Measurements from ENCODE around the gene ATOX1.
A peak's percentile ranks its signal among the peaks of the same experiment; 100 is the strongest.

Gene ATOX1

DNA sequence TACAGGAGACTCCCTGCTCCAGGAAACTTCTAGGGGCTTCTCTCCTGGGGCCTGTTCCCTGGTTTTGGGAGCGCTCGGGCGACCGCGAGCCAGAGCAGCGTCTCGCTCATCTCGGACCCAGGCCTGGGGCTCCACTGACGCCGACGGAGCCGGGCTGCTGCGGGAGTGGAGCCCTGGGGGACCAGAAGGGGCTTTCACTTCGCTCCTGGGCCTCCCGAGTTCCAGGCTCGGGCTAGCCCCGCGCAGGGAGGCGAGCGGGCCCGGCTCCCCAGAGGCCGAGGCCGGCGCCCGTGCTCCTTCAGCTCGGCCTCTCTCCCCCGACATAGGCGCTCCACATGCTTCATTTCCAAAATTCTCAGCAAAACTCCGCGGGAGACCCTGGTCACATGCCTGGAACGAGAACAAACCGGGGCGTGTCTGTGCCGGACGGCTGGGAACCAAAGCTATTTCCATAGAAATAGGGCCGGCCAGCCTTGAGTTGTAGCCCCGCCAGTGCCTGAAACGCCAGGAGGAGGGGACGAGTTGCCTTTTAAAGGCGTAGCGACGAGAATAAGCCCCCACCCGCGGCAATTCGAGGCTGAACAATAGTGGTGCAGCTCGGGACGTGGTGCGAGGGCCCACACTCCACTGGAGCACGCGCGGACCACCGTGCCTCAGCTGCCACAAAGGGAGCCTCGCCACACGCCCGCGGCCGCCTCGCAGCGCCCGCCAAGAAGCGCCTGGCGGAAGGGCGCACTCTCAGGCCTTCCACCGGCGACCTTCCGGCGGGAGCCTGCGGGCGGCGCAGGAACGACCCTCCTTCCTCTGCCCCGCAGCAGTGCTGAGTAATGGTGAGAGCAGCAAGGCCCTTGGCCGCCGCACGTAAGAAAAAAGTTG is 12.2 kb upstream of the ATOX1 start:
- DNase-seq (ENCODE audit: low spot score): peak; percentile 28

DNA sequence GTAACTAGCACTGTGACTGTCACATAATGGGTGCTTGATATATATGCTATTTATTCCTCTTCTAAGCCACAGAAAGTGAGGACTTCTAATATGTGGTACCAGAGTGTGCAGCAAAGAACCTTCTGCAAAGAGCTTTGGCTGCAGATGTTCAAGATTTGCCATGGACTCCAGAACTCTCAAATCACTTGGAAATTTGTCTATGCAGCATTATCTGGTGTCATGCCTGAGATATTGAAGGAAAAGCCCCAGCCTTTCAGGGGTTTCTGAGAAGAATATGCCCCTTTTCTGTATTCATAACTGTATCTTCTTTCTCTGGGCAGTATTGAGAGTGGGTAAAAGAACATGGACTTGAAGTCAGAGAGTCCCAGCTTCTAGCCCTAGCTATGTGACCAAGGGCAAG is 8.5 kb upstream of the ATOX1 start:
- DNase-seq (ENCODE audit: low spot score): no peak

DNA sequence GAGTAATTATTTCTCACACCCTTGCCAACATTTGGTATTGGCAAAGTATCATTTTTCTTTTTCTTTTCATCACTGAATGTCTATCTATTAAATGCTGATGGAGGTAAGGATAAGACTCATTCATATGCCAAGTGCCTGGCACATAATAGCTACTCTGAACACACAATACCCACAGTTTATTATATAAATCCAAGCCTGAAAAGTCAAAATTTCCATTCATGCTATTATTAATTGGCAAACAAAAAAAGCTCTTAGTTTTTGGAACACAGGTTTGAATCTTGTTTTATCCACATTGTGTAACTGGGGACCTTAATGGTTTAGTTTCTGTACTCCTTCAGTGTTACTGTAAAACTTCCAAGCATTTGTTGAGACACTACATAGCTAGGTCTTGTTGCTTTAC is 6.4 kb upstream of the ATOX1 start:
- DNase-seq (ENCODE audit: low spot score): no peak

DNA sequence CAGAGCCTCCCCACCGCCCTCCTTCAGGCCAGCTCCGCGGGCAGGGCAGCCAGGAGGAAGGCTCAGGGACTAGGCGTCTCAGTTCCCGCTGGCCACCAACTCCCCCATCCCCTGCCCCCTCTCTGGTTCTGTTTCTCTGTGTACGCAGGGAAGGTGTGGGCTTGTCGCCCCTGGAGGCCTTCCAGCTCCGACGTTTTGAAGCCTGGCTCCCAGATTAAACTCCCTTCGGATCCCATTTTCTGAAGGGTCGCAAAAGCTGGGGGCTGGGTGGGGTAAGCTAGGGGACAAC is 346 bp downstream of the ATOX1 start:
- no peak for DNase-seq (ENCODE audit: low spot score)

DNA sequence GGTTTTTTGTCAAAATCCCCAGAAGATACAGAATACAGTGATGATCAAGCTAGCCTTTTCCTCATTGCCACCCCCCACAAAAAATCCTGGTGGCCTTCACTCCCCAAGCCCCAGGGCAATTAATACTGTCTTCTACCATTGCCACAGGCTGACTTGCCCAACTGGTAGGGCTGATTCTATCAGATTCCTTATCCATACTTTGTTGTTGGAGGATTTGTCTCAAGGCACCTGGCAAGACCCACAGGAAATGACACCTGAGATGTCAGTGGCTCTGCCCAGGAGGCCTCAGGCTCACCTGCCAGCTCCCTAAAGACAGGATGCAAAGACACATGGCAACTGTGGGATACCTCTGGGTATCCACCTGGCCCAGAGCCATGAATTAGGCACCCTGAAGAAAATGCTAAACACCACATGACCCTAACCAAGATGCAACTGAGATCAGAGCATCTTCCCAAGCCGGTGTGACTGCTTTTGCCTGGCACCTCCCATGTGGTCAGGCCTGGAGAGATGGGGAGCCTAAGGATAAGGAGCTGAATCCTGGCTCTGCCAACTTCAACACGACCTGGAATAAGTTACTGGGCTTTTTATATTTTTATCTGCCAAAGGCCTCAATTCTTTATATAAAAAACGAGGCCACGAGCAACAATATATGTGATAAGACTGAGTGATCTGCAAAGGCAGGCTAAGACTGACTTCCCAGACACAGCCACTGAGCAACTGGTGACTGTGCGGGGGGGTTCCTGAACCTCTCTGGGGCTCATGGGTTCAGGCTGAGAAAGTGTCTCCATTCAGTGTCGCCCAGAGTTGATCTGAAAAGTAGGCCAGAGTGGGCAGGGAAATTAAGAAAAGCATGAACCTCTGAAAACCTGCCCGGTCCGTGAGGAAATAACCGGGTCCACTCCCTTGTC is 944 bp downstream of the ATOX1 start:
- no peak for DNase-seq (ENCODE audit: low spot score)

DNA sequence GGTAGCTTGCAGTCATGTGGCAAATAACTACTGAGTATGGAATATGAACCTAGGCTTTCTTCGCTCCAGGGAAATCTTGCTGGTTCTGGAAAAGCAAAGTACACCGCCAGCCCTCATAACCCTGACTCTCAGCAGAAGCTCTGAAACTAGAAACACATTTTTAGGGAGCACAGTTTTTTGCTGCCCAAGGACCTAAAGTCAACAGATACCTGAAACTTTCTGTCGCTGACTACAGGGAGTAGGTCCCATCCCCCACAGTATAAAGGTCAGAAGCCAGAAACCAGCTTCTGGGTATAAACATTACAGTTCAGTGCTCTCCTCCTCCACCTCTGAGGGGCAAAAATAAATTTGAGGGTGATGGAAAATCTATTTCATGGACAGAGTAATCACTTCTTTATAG is 3.0 kb downstream of the ATOX1 start:
- peak; percentile 37 for DNase-seq (ENCODE audit: low spot score)

DNA sequence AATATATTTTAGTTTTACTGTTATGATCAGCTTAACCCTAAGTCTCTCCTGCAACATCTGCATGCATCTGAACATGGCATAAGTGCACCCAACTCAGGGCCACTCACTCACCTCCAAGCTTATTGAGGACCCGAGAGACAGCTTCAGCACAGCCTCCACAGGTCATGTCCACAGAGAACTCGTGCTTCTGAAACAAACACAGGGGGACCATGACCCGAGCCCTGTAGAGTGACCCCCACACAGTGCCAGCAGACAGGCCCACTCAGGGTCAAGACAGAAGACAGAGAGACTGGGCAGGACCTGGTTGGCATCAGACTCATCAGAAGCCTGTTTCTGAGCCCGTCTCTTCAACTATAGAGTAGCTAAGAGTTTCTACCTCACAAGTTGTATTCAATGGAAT is 6.8 kb downstream of the ATOX1 start:
- no peak for DNase-seq (ENCODE audit: low spot score)

DNA sequence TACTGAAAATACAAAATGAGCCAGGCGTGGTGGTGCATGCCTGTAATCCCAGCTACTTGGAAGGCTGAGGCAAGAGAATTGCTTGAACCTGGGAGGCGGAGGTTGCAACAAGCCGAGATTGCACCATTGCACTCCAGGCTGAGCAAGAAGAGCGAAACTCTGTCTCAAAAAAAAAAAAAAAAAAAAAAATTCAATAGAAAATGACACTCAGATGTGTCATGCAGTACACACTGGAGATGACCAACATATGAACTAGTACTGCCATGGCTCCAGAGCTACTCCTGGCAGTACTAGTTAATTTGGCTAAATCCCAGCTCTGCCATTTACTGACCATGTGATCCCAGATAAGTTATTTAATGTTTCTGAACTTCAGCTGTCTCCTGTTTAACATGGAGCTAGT is 7.3 kb downstream of the ATOX1 start:
- no peak for DNase-seq (ENCODE audit: low spot score)

DNA sequence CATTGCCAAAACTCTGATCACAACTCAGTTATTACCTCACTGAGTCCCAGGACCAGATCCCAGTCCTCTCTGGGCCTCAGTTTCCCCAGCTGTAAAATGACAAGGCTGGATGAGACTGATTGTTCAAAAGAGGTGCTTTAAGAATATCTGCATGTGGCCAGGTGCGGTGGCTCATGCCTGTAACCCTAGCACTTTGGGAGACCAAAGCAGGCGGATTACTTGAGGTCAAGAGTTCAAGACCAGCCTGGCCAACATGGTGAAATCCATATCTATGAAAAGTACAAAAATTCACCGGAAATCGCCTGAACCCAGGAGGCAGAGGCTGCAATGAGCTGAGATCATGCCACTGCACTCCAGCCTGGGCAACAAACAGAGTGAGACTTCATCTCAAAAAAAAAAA is 8.3 kb downstream of the ATOX1 start:
- DNase-seq (ENCODE audit: low spot score): no peak

DNA sequence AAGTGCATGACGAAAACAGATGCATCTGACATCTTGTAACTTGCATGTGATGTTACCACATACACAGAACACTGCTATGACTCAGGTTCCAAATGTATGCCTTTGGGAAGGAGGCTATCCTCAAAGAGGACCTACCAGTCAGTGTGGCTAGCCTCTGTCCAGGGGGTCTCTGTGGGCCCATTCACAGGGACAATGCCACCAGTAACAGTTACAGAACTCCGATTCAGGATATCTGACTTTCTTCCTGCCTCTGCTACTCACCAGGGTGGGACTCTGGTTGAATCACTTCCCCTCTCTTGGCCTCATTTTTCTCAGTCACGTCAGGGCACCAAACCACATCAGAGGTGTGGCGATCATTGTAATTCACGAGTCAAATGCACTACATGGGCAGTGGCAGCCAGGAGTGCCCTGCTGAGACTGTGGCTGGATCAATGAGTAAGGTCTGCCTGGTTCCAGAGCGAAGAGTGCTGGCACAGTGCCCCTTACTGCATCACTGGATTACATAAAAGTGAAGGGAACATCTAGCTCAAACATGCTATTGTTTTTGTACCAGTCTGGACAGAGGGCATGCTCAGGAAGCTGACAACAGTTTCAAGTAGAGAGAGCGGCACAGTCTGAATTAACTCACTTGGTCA is 13.2 kb downstream of the ATOX1 start:
- no peak for DNase-seq (ENCODE audit: low spot score)

DNA sequence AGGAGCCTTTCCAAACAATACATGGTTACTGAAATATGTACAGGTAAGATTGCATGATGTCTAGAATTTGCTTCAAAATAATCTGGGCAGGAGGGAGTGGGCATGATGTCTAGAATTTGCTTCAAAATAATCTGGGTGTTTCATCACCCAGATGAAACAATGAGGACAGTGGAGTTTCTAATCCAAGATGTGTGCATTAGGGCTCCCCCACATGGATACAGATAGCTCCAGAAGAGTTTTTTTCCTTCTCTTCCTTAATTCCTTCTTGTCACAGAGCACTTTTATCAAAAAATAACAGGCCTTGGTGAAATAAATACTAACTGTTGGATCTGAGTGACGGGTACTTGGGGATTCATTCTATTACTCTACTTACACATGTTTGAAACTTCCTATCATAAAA is 14.9 kb downstream of the ATOX1 start:
- DNase-seq (ENCODE audit: low spot score): no peak

DNA sequence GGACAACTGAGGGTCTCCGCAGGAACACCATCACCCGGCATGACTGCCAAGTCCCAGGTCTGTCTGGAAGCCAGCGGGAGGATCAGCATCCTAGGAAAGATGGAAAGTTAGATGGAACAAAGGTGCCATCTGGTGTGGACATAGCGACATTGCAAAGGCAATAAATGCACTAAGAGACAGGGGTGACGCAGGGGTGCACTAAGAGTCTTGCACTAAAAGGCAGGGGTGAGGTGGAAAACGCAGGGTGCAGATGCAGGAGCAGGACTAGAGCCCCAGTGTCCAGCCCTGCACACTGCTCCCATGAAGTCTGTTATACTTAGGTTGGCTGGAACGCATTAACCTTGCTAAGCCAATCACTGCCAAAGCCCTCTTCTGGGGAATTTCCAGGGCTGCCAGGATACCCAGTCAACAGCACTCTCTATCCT is 15.5 kb downstream of the ATOX1 start:
- peak; percentile 49 for DNase-seq (ENCODE audit: low spot score)

DNA sequence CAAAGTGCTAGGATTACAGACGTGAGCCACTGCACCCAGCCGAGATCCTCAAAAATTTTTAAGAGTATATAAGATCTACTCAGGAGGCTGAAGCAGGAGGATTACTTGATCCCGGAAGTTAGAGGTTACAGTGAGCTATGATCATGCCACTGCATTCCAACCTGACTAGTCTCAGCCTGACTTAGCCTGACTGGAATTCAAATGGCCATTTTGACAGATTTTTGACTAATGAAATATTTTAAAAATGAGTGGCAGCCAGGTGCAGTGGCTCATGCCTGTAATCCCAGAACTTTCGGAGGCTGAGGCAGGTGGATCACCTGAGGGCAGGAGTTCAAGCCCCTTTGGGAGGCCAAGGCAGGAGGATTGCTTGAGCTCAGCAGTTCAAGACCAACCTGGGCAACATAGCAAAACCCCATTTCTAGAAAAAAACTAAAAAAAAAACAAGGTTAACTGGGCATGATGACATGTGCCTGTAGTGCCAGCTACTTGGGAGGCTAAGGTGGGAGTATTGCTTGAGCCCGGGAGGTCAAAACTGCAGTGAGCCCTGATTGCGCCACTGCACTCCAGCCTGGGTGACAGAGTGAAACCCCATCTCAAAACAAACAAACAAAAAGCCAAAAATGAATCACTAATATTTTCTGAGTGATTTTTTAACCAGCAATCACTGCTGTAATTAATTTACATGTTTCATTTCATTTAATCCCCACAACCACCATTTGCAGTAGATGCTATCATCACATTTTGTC is 16.6 kb downstream of the ATOX1 start:
- no peak for DNase-seq (ENCODE audit: low spot score)

DNA sequence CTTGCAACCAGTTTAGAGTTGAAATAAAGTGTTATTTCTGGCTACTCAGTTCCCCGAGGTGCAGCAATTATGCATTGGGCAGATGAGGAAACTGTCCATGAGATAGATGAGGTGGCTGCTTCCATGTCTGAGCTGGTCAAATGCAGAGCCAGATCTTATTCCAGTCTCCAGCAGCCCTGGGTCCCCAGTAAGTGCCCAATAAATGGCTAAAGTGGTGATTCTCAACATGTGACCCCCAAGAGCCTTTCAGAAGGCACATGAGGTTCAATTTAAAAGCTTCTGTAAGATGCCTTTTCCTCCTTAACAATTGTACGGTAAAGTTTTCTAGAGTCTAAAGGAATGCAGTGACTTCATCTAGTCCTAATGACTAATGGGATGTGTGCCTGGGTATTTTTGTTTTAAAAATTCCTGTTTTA is 17.5 kb downstream of the ATOX1 start:
- DNase-seq (ENCODE audit: low spot score): no peak

DNA sequence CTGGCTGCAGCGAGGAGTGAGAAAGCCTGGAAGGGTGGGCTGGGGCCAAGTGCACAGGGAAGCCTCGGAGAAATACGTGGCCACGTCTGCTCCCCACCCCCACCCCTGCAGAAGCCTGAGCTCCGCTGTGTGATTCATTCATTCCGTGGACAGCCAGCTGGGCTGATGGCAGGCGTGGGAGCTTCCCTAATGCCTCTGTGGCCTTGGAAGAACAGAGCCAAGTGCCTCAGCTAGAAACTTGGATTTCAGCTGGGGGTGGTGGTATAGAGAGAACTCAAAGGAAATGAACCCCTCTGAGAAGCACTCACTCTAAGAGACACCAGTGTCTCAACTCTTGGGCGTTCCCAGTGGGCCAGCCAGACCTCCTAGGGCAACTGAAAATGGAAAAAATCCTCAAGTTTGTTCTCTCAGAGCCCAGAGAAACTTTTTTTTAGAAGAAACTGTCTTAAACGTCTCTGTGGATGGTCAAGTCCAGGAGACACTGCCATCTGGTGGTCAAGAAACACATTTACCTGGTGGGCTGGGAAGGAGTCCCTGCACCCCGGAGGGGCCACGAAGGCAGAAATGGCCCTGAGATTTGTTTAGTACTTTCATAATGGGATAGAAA is 18.0 kb downstream of the ATOX1 start:
- peak; percentile 33 for DNase-seq (ENCODE audit: low spot score)

DNA sequence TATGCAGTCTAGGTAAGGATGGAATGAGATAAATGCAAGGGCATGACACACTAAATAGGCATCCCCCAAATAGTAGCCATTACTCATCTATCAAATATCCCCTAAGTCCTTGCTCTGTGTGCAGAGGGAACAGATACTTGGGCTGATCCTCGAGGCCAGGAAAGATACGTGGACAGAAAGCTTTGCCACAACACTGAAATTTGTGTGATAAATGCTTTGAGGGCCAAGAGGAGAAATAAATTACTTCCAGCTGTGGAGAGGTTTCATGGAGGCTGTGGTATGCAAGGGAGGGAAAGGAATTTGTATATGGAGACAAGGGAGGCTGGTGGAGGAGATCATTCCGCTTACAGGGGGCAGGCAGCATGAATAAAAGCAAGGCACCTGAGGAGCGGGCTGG is 18.5 kb downstream of the ATOX1 start:
- no peak for DNase-seq (ENCODE audit: low spot score)

DNA sequence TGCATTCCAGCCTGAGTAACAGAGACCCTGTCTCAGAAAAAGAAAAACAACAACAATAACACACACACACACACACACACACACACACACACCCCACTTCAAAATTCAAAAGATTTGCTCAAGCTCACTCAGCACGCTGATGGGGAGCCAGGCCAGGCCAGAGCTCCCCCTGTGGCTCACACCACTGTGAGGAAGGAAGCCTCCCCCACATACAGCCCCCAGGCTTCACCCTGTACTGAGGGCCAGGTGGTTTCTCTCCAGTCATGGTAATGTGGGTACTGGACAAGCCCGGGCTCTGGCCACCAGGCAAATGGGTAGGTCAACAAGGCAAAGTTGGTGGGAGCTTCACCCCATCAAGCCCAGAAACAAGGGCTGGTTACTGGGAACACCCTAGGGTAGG is 19.0 kb downstream of the ATOX1 start:
- DNase-seq (ENCODE audit: low spot score): no peak

DNA sequence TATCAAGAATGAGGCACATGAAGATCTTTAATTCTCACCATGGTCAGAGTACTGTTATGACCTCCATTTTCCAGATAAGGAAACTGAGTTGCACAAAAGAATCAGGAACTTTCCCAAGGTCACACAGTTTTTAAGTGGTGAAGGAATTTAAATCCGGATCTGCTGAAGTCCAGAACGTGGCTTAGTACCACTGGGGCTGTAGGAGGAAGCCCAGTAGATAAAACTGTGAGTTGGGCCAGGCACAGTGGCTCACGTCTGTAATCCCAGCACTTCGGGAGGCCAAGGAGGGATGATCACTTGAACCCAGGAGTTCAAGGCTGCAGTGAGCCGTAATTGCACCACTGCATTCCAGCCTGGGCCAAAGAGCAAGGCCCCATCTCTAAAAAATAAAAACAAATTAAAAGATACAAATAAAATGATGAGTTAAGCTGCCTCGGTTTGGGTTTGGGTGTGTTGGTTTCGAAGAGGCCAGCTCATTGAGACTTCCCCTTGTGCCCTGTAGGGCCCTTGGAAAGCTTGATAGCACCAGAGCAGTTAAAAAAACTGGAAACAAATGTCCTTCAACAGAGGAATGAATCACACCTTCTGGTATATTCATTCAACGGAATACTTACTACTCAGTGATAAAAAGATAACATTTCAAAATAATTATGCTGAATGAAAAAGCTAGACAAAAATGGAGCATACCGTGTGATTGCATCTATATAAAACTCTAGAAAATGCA is 20.1 kb downstream of the ATOX1 start:
- DNase-seq (ENCODE audit: low spot score): no peak

DNA sequence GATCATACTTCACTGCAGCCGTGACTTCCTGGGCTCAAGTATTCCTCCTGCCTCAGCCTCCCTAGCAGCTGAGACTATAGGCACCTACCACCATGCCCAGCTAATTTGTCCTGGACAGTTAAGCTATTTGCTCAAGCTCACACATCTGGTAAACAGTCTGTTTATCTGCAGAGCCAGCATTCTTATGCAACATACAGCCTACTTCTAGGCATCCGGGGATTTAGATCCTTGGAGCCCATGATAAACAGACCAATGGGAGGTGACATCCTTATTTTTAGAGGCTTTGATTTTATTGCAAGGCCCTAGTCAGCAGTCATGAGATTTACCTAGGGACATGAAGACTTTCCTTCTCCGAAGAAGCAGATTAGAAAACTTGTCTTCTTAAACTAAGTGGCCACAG is 21.0 kb downstream of the ATOX1 start:
- DNase-seq (ENCODE audit: low spot score): no peak

DNA sequence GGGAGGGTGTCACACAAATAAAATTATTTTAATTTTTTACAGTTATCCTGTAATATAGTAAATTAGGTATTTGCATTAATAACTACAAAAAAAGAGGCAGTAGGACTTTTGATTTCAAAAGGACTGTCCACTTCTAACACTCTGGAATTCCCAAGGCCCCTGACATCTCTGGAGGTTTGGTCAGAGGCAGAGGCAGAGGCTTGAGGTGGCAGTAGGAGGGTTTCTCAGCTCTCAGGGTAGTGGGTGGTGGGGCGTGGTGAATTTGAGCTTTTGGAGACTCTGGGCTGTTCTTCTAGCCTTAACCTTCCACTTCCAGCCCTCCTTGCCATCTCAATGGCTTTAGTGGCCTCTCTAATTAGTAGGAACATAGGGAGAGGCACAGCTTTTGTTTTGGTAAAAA is 22.8 kb downstream of the ATOX1 start:
- DNase-seq (ENCODE audit: low spot score): no peak

DNA sequence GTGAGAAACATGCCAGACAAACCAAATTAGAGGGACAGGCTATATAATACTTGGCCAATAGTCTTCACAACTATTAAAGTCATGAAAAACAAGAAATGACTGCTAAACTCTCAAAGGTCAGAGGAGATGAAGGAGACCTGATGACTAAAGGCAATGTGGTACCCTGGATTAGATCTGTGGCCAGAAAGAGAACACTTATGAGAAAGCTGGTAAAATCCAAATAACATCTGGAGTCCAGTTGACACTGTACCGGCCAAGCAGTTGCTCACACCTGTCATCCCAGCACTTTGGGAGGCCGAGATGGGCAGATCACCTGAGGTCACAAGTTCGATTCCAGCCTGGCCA is 24.4 kb downstream of the ATOX1 start:
- DNase-seq (ENCODE audit: low spot score): no peak

All from HuH-7.5 (cell line).